SK-N-SH (cell line): Measurements from ENCODE around the gene HNRNPH3. TPM values are rescaled to one million over a fixed set of nuclear protein-coding genes. Genes with fewer than 3 reads are reported as not detected.

Experiments used
- EZH2phosphoT487 ChIP-seq: fragments of 200-600 bp; sonication (generic); IDR thresholded peaks from 2 replicates; pipeline ENCODE4 v1.6.1; 2017; ENCODE audit warnings: low read depth, mixed run types, mild to moderate bottlenecking, antibody characterized with exemption, moderate library complexity, borderline replicate concordance
- GABPA ChIP-seq: IDR thresholded peaks from 2 replicates; pipeline ENCODE4 v1.4.0; 2012; ENCODE audit warnings: low read depth, mild to moderate bottlenecking
- MAX ChIP-seq: IDR thresholded peaks from 2 replicates; pipeline ENCODE4 v1.4.0; 2012; ENCODE audit warnings: low read depth
- NRF1 ChIP-seq: IDR thresholded peaks from 2 replicates; pipeline ENCODE4 v1.6.1; 2012; ENCODE audit warnings: low read depth, mild to moderate bottlenecking, low read length
- RCOR1 ChIP-seq: fragments of 150-350 bp; IDR thresholded peaks from 2 replicates; pipeline ENCODE4 v1.6.1; 2017; ENCODE audit warnings: antibody characterized with exemption, low read length
- TEAD4 ChIP-seq: IDR thresholded peaks from 2 replicates; pipeline ENCODE4 v1.4.0; 2012; ENCODE audit warnings: mild to moderate bottlenecking, borderline replicate concordance; ENCODE audit not compliant: insufficient read depth
- polyA plus RNA-seq, 3 experiments: library from polyadenylated mRNA; depleted of rRNA; stranded (reverse); fragments of >200 nt; gene quantifications; 2 replicates each; pipeline ENCODE4 v1.2.3, GENCODE V29; 2012
- TF ChIP-seq, protein P1 (sequence below): fragments of 150-350 bp; IDR thresholded peaks from 2 replicates; pipeline ENCODE4 v1.6.1; 2017; ENCODE audit warnings: antibody characterized with exemption, low read length, low read depth, borderline replicate concordance
- TF ChIP-seq, protein P2 (sequence below): IDR thresholded peaks from 2 replicates; pipeline ENCODE4 v1.4.0; 2012; ENCODE audit warnings: low read depth, borderline replicate concordance

HNRNPH3 gene
- polyA plus RNA-seq, 1 of the 3 experiments (the other 2 are of a cell fraction): 73.0 TPM

DNA sequence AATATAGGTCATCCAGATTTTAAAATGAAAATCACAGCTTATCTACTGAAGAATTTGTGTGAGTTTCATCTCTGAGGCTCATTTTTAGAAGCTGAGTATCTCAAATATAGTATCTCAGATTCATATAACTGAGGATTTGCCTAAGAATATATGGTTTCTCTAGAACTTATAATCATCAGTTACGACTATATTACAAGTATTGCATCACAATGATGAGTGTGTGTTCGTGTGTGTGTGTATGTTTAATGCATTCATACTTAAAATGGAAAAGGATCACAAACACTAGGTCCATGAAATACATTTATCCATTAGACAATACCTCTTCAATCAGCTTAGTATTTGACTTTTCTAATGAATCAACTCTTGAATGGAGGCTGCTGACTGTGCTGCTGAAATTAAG is 53.9 kb downstream of the HNRNPH3 start (continued):
- TF ChIP-seq GABPA (no peak), TEAD4 (no peak), NRF1 (no peak), EZH2phosphoT487 (no peak), RCOR1 (no peak), MAX (no peak)
- TF ChIP-seq, protein P1, sequence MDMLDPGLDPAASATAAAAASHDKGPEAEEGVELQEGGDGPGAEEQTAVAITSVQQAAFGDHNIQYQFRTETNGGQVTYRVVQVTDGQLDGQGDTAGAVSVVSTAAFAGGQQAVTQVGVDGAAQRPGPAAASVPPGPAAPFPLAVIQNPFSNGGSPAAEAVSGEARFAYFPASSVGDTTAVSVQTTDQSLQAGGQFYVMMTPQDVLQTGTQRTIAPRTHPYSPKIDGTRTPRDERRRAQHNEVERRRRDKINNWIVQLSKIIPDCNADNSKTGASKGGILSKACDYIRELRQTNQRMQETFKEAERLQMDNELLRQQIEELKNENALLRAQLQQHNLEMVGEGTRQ: no peak
- TF ChIP-seq, protein P2, sequence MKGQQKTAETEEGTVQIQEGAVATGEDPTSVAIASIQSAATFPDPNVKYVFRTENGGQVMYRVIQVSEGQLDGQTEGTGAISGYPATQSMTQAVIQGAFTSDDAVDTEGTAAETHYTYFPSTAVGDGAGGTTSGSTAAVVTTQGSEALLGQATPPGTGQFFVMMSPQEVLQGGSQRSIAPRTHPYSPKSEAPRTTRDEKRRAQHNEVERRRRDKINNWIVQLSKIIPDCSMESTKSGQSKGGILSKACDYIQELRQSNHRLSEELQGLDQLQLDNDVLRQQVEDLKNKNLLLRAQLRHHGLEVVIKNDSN: no peak
- TF ChIP-seq, all 33 proteins: peak for 0

Other genes starting within 250 kb of the HNRNPH3 start
- 0.43 and 0.73 TPM in 2 replicates for gene MYPN, start 222.6 kb upstream of the HNRNPH3 start, polyA plus RNA-seq (2012; rRNA removed)
- gene ATOH7, start 100.0 kb upstream of the HNRNPH3 start, polyA plus RNA-seq (2012; rRNA removed): 0.08 and 0.12 TPM in 2 replicates
- gene PBLD, start 864 bp downstream of the HNRNPH3 start, polyA plus RNA-seq (2012; rRNA removed): 0.94 and 1.4 TPM in 2 replicates
- gene RUFY2, start 75.2 kb downstream of the HNRNPH3 start, polyA plus RNA-seq (2012; rRNA removed): 6.2 and 9.0 TPM in 2 replicates
- gene DNA2, start 139.9 kb downstream of the HNRNPH3 start, polyA plus RNA-seq (2012; rRNA removed): 2.5 and 3.9 TPM in 2 replicates
- gene SLC25A16, start 195.5 kb downstream of the HNRNPH3 start, polyA plus RNA-seq (2012; rRNA removed): 5.8 and 8.4 TPM in 2 replicates
- 0.38 and 0.44 TPM in 2 replicates for gene TET1, start 228.3 kb downstream of the HNRNPH3 start, polyA plus RNA-seq (2012; rRNA removed)